RKO (cell line): ENCODE measurements around the gene OR7C2.

Experiments
- DNase-seq: peaks from one replicate; pipeline ENCODE4 v3.0.0-alpha.2; 2016; ENCODE audit warnings: low spot score

Gene OR7C2

GRCh38 chr19:14979476-14980255 lies 38.4 kb downstream of the OR7C2 start, which contains the start of gene SLC1A6:
SLC1A6 (minus strand) TSS chr19:14979864; CDS start chr19:14972910, 6,954 bp downstream.
- no peak for DNase-seq

- no peak for DNase-seq
Measured at GRCh38 chr19:14985133-14985532, 43.8 kb downstream of the OR7C2 start.
